Activated naive CD8-positive, alpha-beta T cell (primary cell): ENCODE measurements around the gene CDSN.
"Not testable (repeated sequence)": the region's sequence is repeated elsewhere in the genome, so short reads cannot be mapped to it uniquely, and the experiment has no call there.

Experiments
- H3K27ac Mint-ChIP-seq: one replicate; pipeline ENCODE4 v1.8.0; 2021; ENCODE audit warnings: mixed read lengths
- H3K27me3 Mint-ChIP-seq: one replicate; pipeline ENCODE4 v1.8.0; 2021; ENCODE audit warnings: mixed read lengths
- H3K36me3 Mint-ChIP-seq: one replicate; pipeline ENCODE4 v1.8.0; 2021; ENCODE audit warnings: mixed read lengths
- H3K4me1 Mint-ChIP-seq: one replicate; pipeline ENCODE4 v1.8.0; 2021; ENCODE audit warnings: low read depth, mixed read lengths
- H3K4me3 Mint-ChIP-seq: one replicate; pipeline ENCODE4 v1.8.0; 2021; ENCODE audit warnings: mild to moderate bottlenecking, mixed read lengths
- H3K9me3 Mint-ChIP-seq: one replicate; pipeline ENCODE4 v1.8.0; 2021; ENCODE audit warnings: low read depth, mixed read lengths

CDSN gene

DNA sequence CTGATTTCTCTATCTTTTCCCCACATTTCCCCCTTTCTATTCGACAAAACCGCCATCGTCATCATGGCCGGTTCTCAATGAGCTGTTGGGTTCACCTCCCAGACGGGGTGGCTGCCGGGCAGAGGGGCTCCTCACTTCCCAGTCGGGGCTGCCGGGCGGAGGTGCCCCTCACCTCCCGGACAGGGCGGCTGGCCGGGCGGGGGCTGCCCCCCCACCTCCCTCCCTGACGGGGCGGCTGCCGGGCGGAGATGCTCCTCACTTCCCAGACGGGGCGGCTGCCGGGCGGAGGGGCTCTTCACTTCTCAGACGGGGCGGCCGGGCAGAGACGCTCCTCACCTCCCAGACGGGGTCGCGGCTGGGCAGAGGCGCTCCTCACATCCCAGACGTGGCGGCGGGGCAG is 53.2 kb downstream of the CDSN start:
- H3K27ac Mint-ChIP-seq, H3K36me3 Mint-ChIP-seq, H3K4me1 Mint-ChIP-seq, H3K9me3 Mint-ChIP-seq, H3K4me3 Mint-ChIP-seq, H3K27me3 Mint-ChIP-seq: not testable (repeated sequence)

- Mint-ChIP-seq H3K36me3 (no peaks in the 10 kb centered on the region), H3K4me3 (no peak overlapping the region), H3K4me1 (no peaks in the 10 kb centered on the region), H3K27ac (no peak overlapping the region), H3K9me3 (no peaks in the 10 kb centered on the region), H3K27me3 (no peaks in the 10 kb centered on the region)
Observed at GRCh38 chr6:31065556-31065955, 54.7 kb downstream of the CDSN start.
